D341Med (cell line): ENCODE results near the gene MDGA2.
"Not testable (repeated sequence)": the region's sequence is repeated elsewhere in the genome, so short reads cannot be mapped to it uniquely, and the experiment has no call there.

ENCODE experiments used
- DNase-seq: peaks from one replicate; pipeline ENCODE4 v3.0.0; 2012; ENCODE audit warnings: low spot score

MDGA2 gene

DNA sequence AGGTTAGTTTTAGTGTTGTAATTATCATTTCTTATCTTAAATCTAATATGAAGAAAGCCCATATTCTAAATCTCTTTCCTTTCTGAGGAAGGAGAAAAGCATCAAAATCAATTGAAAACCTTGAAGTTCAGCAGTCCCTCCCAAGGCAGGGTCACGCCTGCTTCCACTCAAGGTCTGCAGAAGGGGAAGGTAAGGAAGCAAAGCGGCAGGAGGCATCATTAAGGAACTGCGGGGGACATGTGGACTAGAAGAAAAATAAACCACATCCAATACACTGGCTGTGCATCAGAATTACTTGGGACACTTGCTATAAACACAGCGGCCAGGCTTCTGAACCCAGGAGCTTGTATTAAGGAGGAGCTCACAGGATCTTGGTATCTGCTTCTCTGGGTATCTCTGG, 759.9 kb downstream of the MDGA2 start:
- DNase-seq = not testable (repeated sequence)

DNA sequence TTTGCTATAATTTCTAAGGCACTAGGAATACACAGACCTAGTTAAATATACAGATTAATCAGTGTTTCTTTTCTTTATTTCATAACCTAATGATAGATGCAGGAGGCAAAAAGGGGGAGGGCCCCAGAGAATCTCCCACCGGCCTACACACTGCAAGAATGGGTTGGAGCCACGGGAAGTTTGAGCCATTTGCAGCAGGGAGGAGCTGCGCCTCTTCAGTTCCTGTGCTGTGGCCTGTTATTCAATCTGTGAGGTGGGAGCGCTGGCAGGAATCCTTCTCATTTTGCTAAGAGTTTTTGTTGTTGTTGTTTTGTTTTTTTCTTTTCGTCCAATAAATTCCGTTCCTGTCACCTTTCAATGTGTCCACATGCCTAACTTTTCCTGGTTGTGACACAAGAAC, 772.6 kb downstream of the MDGA2 start:
- DNase-seq = no peak

DNA sequence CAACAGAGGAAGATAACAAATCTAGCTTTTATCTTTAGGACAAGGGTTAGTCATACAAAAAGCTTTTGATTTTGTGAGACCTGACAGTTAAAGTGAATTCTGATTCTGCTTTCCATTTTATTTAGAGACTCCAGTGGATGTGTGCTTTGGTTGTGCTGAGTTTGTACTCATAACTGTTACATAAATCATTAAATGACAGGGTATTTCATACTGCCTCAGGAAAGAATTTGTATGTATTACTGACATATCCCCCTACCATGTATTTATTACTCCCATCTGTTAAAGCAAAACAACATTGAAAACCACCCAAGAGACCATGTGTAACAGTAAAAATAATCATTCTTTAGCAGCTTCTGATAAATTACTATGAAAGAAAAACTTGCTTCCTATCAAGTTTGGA, 780.9 kb downstream of the MDGA2 start:
- no peak for DNase-seq

DNA sequence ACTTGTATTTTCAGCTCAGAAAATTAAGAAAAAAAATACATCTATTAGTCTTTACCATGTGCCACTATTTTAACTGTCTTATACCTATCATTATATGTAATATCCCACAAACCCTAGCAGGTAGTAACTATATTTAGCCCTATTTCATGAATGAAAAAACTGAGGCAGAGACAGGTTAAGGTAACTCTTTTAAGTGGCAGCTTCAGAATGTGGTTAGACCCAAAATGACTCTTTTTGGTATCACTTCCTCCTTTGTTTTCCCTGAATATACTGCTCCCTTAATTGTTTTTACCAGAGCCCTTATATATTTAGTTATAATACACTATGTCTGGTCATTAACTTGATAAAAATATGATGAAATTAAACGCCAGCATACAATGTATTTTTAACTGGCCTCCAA, 788.3 kb downstream of the MDGA2 start:
- no peak for DNase-seq

DNA sequence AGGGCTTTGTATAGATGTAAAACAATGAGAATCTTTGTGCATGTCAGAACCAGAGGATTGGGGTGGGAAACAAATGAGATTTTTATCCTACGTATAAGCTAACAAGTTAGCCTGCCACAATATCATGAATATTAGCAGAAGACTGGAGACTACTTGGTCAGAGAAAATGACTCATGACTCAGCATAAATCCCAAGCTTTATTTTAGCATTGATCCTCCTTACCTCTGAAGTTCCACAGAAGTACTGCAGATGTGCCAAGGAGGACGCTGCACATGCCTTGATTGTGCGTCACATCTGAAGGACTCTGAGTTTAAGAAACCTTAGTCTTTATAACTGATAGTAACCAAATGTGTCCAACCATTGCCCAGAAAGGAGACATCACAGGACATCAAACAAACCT, 789.8 kb downstream of the MDGA2 start:
- DNase-seq = no peak

DNA sequence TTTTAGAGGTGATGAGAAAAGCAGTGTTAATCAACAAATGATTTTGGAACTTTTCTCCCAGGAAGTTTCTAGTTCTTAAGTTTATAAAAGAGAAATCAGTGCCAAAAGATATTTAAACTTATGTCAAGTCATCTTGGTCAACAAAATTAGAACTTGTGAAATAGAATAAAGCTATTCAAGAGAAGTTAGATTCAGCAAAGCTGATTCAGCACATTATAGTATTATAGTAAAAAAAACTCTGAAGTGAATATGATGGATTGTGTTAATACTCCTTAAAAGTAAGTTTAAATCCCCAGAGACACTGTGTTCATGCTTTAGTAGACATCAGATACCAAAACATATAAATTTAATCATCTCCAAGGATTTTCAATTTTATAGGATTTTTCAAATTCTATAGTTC, 813.7 kb downstream of the MDGA2 start:
- DNase-seq = no peak

DNA sequence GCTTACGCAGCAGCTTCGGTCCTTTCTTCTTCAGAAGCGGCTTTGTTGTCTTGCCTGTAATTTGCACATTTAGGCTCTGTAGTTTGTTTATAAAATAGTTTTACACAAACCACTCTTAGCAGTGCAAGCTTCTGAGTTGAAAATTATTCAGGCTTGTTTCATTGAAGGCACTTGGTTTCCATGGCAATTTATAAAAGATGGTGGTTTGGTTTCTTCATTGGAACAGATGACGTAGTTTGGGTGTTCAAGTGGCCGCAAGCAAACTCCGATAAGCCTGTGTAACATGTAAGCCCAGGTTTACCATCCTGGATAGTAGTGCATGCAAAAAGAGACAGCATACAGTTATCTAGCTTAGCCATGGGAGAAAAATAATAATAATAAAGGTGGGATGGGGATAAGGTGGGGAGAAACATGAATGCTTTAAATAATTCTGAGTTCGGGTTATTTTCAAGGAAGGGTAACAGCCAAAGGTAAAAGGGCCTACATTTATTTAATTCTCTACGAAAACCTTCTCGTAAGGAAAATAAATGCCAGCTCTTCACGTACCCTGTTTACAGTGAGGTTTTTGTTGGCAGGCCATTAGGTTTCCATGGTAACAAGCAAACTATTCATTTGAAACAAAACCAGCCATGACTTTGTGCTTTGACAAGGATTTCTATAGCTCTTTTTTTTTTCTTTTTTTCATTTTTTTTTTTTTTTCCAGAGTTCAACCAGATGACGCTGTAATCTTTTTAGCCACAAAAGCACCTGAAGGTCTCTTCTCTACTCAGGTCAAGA, 834.3 kb downstream of the MDGA2 start:
- no peak for DNase-seq

DNA sequence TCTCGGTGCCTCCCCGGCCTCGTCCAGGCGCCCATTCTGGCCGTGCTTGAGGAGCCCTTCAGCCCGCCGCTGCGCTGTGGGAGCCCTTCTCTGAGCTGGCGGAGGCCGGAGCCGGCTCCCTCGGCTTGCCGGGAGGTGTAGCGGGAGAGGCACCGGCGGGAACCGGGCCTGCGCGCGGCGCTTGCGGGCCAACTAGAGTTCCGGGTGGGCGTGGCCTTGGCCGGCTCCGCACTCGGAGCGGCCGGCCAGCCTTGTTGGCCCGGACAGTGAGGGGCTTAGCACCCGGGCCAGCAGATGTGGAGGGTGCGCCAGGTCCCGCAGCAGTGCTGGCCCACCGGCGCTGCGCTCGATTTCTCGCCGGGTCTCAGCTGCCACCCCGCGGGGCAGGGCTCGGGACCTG, 855.1 kb downstream of the MDGA2 start:
- no peak for DNase-seq

DNA sequence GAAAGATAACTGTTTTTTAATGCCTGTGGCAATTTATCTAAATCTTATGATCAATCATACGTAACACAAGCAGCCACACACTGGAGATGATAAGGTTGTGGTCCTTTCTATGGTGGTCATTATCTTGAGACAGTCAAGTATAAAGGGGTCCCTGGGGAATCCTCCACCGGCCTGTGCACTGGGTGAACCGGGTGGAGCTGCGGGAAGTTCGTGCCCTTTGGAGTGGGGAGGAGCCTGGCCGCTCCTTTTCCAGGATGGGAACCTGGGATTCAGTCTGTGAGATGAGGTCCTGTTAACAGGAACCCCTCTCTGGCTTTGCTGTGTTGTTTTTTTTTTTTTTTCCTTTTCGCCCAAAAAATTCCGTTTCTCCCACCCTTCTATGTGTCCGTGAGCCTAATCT, 856.3 kb downstream of the MDGA2 start:
- no peak for DNase-seq

DNA sequence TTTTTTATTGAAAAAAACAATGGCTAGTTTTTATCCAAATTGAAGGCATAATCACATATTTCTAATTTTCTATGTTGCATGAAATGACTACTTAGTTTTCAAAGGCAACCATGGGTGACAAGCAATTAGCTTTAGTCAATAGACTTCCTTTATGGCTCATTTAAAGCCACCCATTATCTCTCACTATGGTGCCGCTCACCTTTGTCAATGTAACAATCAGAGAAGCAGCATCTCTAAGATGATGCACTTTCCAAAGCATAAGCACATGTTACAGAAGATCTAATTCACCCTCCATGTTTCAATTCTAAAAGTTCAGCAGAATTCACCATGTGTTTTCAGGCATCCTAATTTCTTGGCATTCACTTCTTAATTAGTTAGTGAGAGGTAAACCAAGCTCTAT, 857.3 kb downstream of the MDGA2 start:
- no peak for DNase-seq

DNA sequence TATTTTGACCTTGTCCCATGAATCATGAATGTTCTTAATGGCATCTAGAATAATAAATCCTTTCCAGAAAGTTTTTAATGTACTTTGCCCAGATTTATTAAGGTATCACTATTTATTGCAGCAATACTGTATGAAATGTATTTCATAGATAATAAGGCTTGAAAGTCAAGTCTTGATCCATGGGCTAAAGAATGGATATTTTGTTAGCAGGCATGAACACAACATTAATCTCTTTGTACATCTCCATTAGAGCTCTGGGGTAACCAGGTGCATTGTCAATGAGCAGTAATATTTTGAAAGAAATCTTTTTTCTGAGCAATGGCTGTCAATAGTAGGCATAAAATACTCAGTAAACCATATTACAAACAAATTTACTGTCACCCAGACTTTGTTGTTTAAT, 882.3 kb downstream of the MDGA2 start:
- no peak for DNase-seq
